ENCODE measurements around the gene GOLGA6L7.
"Not testable (repeated sequence)": the region's sequence is repeated elsewhere in the genome, so short reads cannot be mapped to it uniquely, and the experiment has no call there.

GRCh38 chr15:28831897-28832587, 16.4 kb downstream of the GOLGA6L7 start:
- TF ChIP-seq CTCF (IDR thresholded peaks at IDR 0.05; ENCODE audit: low read depth, low read length); EZH2phosphoT487 (IDR thresholded peaks at IDR 0.05; ENCODE audit: low read depth): not testable (repeated sequence)
